H1 (cell line): Measurements from ENCODE around the gene TRABD2B. TPM values are rescaled to one million over a fixed set of nuclear protein-coding genes. Genes with fewer than 3 reads are reported as not detected.

Experiments
- CTCF ChIA-PET: fragments of 300-600 bp; sonication (Branson Sonifier 250); formaldehyde crosslinking; loops from one replicate; lab custom pipeline; 2021; ENCODE audit not compliant: partially characterized antibody; lab: Charles Lee
- POLR2A ChIA-PET: fragments of 300-600 bp; sonication (Branson Sonifier 250); formaldehyde crosslinking; loops from one replicate; lab custom pipeline; 2021; ENCODE audit warnings: inconsistent platforms; ENCODE audit not compliant: partially characterized antibody; lab: Charles Lee
- DNase-seq, 2 experiments: peaks; one replicate each; pipeline versions ENCODE4 v3.0.0 to v3.0.0-alpha.2; 2010 to 2022; ENCODE audit warnings: low spot score in 2 of 2, low read depth in 1 of 2, mixed read lengths in 1 of 2
- FAIRE-seq: peaks from 2 replicates; lab custom pipeline; 2011; peaks lifted over from hg19 to GRCh38; lab: Jason Lieb, UNC
- H2AFZ ChIP-seq: 2 replicates; pipeline ENCODE4 v1.8.1; 2012; ENCODE audit warnings: low read length, inconsistent platforms
- H2AK5ac ChIP-seq: 2 replicates; pipeline ENCODE4 v1.6.1; 2013; ENCODE audit warnings: low read depth, low read length
- H2BK120ac ChIP-seq: replicated peaks from 2 replicates; pipeline ENCODE3; 2013; ENCODE audit warnings: low read depth, low read length, inconsistent platforms
- H2BK12ac ChIP-seq: 2 replicates; pipeline ENCODE4 v1.6.1; 2013; ENCODE audit warnings: low read depth, low read length
- H2BK15ac ChIP-seq: 2 replicates; pipeline ENCODE4 v1.6.1; 2013; ENCODE audit warnings: low read length
- H2BK20ac ChIP-seq: 2 replicates; pipeline ENCODE4 v1.6.1; 2013; ENCODE audit warnings: low read length
- H2BK5ac ChIP-seq: 2 replicates; pipeline ENCODE4 v1.6.1; 2013; ENCODE audit warnings: low read depth, low read length
- H3K14ac ChIP-seq: 2 replicates; pipeline ENCODE4 v1.6.1; 2013; ENCODE audit warnings: inconsistent platforms; ENCODE audit not compliant: insufficient read length
- H3K18ac ChIP-seq: 2 replicates; pipeline ENCODE4 v1.6.1; 2013; ENCODE audit warnings: low read length; ENCODE audit errors: extremely low read depth
- H3K23ac ChIP-seq: 2 replicates; pipeline ENCODE4 v1.6.1; 2013; ENCODE audit warnings: inconsistent platforms; ENCODE audit not compliant: insufficient read length
- H3K23me2 ChIP-seq: 2 replicates; pipeline ENCODE4 v1.6.1; 2013; ENCODE audit warnings: low read depth, low read length
- H3K27ac ChIP-seq: 2 replicates; pipeline ENCODE4 v1.6.1; 2011; ENCODE audit warnings: low read depth, low read length, inconsistent platforms
- H3K27me3 ChIP-seq, 4 experiments: replicated peaks in 1 of 4; 1 replicate in 1 of 4; 2 replicates in 3 of 4; pipeline versions ENCODE4 v1.6.1 to v1.8.1; 2011 to 2013; ENCODE audit warnings: low read length in 3 of 4, mild to moderate bottlenecking in 3 of 4, inconsistent platforms in 2 of 4, mixed read lengths in 2 of 4, moderate library complexity in 1 of 4; ENCODE audit not compliant: control insufficient read depth in 3 of 4, insufficient read depth in 3 of 4; ENCODE audit errors: extremely low read depth in 1 of 4
- H3K36me3 ChIP-seq, 4 experiments: 2 replicates each; pipeline versions ENCODE4 v1.6.1 to v1.8.1; 2011 to 2013; ENCODE audit warnings: mild to moderate bottlenecking in 4 of 4, low read length in 3 of 4, moderate library complexity in 2 of 4, control low read depth in 1 of 4, inconsistent platforms in 1 of 4; ENCODE audit not compliant: insufficient read depth in 4 of 4, control insufficient read depth in 2 of 4
- H3K4ac ChIP-seq: replicated peaks from 2 replicates; pipeline ENCODE3; 2013; ENCODE audit warnings: low read length, low read depth, mixed read lengths, inconsistent platforms; ENCODE audit not compliant: insufficient read length
- H3K4me1 ChIP-seq, 4 experiments: replicated peaks in 1 of 4; 1 replicate in 1 of 4; 2 replicates in 3 of 4; pipeline versions ENCODE4 v1.6.1 to v1.8.1; 2011 to 2013; ENCODE audit warnings: low read length in 3 of 4, inconsistent platforms in 2 of 4, mixed read lengths in 1 of 4; ENCODE audit not compliant: insufficient read depth in 4 of 4, control insufficient read depth in 3 of 4
- H3K4me2 ChIP-seq, 2 experiments: 2 replicates each; pipeline versions ENCODE4 v1.6.1 to v1.8.1; 2011 to 2013; ENCODE audit warnings: low read depth in 2 of 2, low read length in 2 of 2, control low read depth in 1 of 2, inconsistent platforms in 1 of 2, mild to moderate bottlenecking in 1 of 2; ENCODE audit not compliant: insufficient read depth in 1 of 2
- H3K4me3 ChIP-seq, 4 experiments: fragments of 200-600, 300-600 bp in 1 of 4; sonication (generic), shearing (Covaris generic), sonication (Bioruptor Twin) in 1 of 4; 2 replicates each; pipeline versions ENCODE4 v1.5.1 to v1.8.1; 2011 to 2016; ENCODE audit warnings: low read length in 4 of 4, low read depth in 3 of 4, control low read depth in 2 of 4, inconsistent platforms in 2 of 4, mild to moderate bottlenecking in 2 of 4, mixed read lengths in 1 of 4, moderate library complexity in 1 of 4; ENCODE audit not compliant: insufficient read depth in 2 of 4; ENCODE audit errors: extremely low read depth in 1 of 4
- H3K56ac ChIP-seq: replicated peaks from 2 replicates; pipeline ENCODE3; 2013; ENCODE audit warnings: low read depth, mild to moderate bottlenecking, mixed read lengths, low read length, inconsistent platforms; ENCODE audit not compliant: insufficient read length
- H3K79me1 ChIP-seq: 2 replicates; pipeline ENCODE4 v1.6.1; 2013; ENCODE audit warnings: low read depth, low read length, control low read depth
- H3K79me2 ChIP-seq, 2 experiments: 2 replicates each; pipeline versions ENCODE4 v1.6.1 to v1.8.1; 2012 to 2013; ENCODE audit warnings: low read length in 2 of 2, mild to moderate bottlenecking in 2 of 2, inconsistent platforms in 1 of 2; ENCODE audit not compliant: insufficient read depth in 2 of 2, control insufficient read depth in 1 of 2
- H3K9ac ChIP-seq, 4 experiments: replicated peaks in 1 of 4; 1 replicate in 1 of 4; 2 replicates in 3 of 4; pipeline versions ENCODE4 v1.6.1 to v1.8.1; 2011 to 2013; ENCODE audit warnings: low read depth in 3 of 4, low read length in 3 of 4, control low read depth in 2 of 4, mild to moderate bottlenecking in 2 of 4, moderate library complexity in 2 of 4, inconsistent platforms in 1 of 4; ENCODE audit errors: extremely low read depth in 1 of 4
- H3K9me3 ChIP-seq, 2 experiments: 2 replicates each; pipeline versions ENCODE4 v1.6.1 to v1.8.1; 2012 to 2013; ENCODE audit warnings: mild to moderate bottlenecking in 2 of 2, moderate library complexity in 2 of 2, control low read depth in 1 of 2, inconsistent platforms in 1 of 2, low read depth in 1 of 2, low read length in 1 of 2, mixed read lengths in 1 of 2; ENCODE audit not compliant: insufficient read depth in 2 of 2
- H4K20me1 ChIP-seq, 2 experiments: replicated peaks in 1 of 2; 2 replicates each; pipeline versions ENCODE3 to v1.8.1; 2011 to 2013; ENCODE audit warnings: inconsistent platforms in 2 of 2, low read length in 2 of 2, mild to moderate bottlenecking in 1 of 2; ENCODE audit not compliant: insufficient read depth in 2 of 2, control insufficient read depth in 1 of 2
- H4K5ac ChIP-seq: 2 replicates; pipeline ENCODE4 v1.6.1; 2013; ENCODE audit warnings: low read length, low read depth, mixed read lengths, inconsistent platforms; ENCODE audit not compliant: insufficient read length
- H4K8ac ChIP-seq: 2 replicates; pipeline ENCODE4 v1.8.0; 2013; ENCODE audit warnings: mild to moderate bottlenecking, moderate library complexity, low read length, inconsistent platforms; ENCODE audit not compliant: insufficient read depth; ENCODE audit errors: extremely low read depth
- H4K91ac ChIP-seq: replicated peaks from 2 replicates; pipeline ENCODE3; 2013; ENCODE audit warnings: low read length, mixed read lengths, inconsistent platforms; ENCODE audit not compliant: insufficient read length
- FOSL1 ChIP-seq: IDR thresholded peaks from 2 replicates; pipeline ENCODE4 v1.6.1; 2011; ENCODE audit warnings: mild to moderate bottlenecking, low read depth, low read length, moderate library complexity; ENCODE audit not compliant: insufficient read depth
- HDAC2 ChIP-seq, 2 experiments: fragments of 300-600 bp in 1 of 2; sonication (generic) in 1 of 2; IDR thresholded peaks; 2 replicates each; pipeline ENCODE4 v1.6.1; 2011 to 2012; ENCODE audit warnings: low read depth in 2 of 2, low read length in 2 of 2, mild to moderate bottlenecking in 2 of 2, moderate library complexity in 2 of 2, borderline replicate concordance in 1 of 2, inconsistent platforms in 1 of 2
- JUN ChIP-seq: IDR thresholded peaks from 2 replicates; pipeline ENCODE4 v1.6.1; 2011; ENCODE audit warnings: low read depth, mild to moderate bottlenecking, improper control_type of control experiment, low read length
- PHF8 ChIP-seq: fragments of 200-600 bp; sonication (generic); conservative IDR thresholded peaks from 2 replicates; pipeline ENCODE4 v1.7.1; 2012; ENCODE audit warnings: low read depth, mild to moderate bottlenecking, inconsistent platforms, low read length, moderate library complexity
- RAD21 ChIP-seq, 2 experiments: IDR thresholded peaks in 1 of 2; conservative IDR thresholded peaks in 1 of 2; 2 replicates each; pipeline ENCODE4 v1.6.1; 2011; ENCODE audit warnings: low read depth in 2 of 2, low read length in 2 of 2, improper control_type of control experiment in 1 of 2, inconsistent platforms in 1 of 2, mild to moderate bottlenecking in 1 of 2, moderate library complexity in 1 of 2
- RFX5 ChIP-seq: IDR thresholded peaks from 2 replicates; pipeline ENCODE4 v1.6.1; 2011; ENCODE audit warnings: low read depth, low read length, improper control_type of control experiment, borderline replicate concordance
- SP1 ChIP-seq: IDR thresholded peaks from 2 replicates; pipeline ENCODE4 v1.6.1; 2011; ENCODE audit warnings: low read depth, low read length
- SP2 ChIP-seq: IDR thresholded peaks from 2 replicates; pipeline ENCODE4 v1.6.1; 2012; ENCODE audit warnings: mild to moderate bottlenecking, low read length, inconsistent platforms
- TAF7 ChIP-seq: optimal IDR thresholded peaks from 2 replicates; pipeline ENCODE3; 2011; ENCODE audit warnings: low read depth, mild to moderate bottlenecking, inconsistent platforms, low read length, moderate library complexity, borderline replicate concordance
- WGBS, 2 experiments: shearing (Covaris generic) in 1 of 2; methylation state at CpG; one replicate each; pipeline versions ENCODE4 v1.1.6 to v1.1.7; 2013 to 2015; ENCODE audit warnings: low lambda C conversion rate in 2 of 2, mixed read lengths in 2 of 2, inconsistent platforms in 1 of 2, low coverage in 1 of 2, missing lambda C conversion rate in 1 of 2; ENCODE audit not compliant: insufficient replicate concordance in 2 of 2, insufficient coverage in 1 of 2, insufficient read length in 1 of 2; ENCODE audit errors: extremely low coverage in 1 of 2, missing lambda C conversion rate in 1 of 2; 5-methylcytosine and 5-hydroxymethylcytosine counted together
- polyA plus RNA-seq, 7 experiments: library from polyadenylated mRNA; depleted of rRNA in 3 of 7; stranded (reverse) in 5 of 7; unstranded in 2 of 7; fragments of >200 nt in 5 of 7; fragments of 200-250 nt in 2 of 7; gene quantifications; 1 replicate in 5 of 7; 2 replicates in 1 of 7; 4 replicates in 1 of 7; pipeline versions ENCODE4 v1.2.1 to v1.2.3, GENCODE V29; 2011 to 2013; ENCODE audit warnings: missing spikeins in 2 of 7, mixed read lengths in 2 of 7
- total RNA-seq: library from RNA; stranded (reverse); fragmentation: NEBNext Ultra II Directional; extraction: Animal tissue kit (Norgen Biotek cat#: 25700); gene quantifications from 2 replicates; pipeline ENCODE4 v1.2.1, GENCODE V29; 2021

TRABD2B gene
- total and polyA plus RNA-seq, 2 of the 8 experiments (the other 6 are each of a cell fraction or from before 2014, with no cell fraction given): 0.95 to 3.4 TPM

DNA sequence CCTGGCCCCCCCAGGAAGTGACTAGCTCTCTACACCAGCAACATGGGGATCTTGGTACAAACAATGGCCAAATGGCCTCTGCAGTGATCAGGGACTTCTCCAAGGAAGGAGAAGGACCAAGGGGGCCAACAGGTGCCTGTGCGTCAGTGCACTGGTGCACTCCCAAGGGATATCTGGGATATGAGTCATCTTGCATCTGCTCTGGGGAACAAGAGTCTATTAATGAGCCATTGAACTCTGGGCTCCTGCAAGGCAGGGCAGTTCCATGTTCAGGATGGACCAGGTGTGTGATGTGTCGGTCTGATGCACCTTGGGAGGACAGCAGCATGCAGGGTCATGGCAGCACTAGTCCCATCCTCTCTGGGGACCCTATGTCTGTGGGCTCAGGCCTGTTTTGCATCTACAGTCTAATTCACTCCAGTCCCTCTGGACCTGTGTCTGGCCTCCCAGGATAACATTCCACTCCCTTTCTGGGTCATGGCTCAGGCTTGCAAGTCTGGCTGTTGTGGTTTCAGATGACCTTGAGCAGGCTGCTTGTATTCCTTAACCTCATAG lies 125.3 kb downstream of the TRABD2B start:
- H2AFZ ChIP-seq: no peak overlapping the region
- H4K8ac ChIP-seq: no peak overlapping the region
- no peak for TF ChIP-seq RAD21 (IDR thresholded peaks at IDR 0.05 in 1 of 2, conservative IDR thresholded peaks at IDR 0.05 in 1 of 2; ENCODE audit: low read depth in 2 of 2, low read length in 2 of 2)
- no peak for TF ChIP-seq SP2
- TF ChIP-seq JUN: no peak
- no peak for TF ChIP-seq HDAC2 (IDR thresholded peaks at IDR 0.05; ENCODE audit: borderline replicate concordance in 1 of 2, low read depth in 2 of 2, low read length in 2 of 2)
- no peak for TF ChIP-seq TAF7
- TF ChIP-seq RFX5: no peak
- no peak for TF ChIP-seq SP1
- no peak for TF ChIP-seq PHF8
- TF ChIP-seq FOSL1: no peak
- no peak overlapping the region for H3K14ac ChIP-seq
- H3K9me3 ChIP-seq: 0 out of 4 replicates have a peak, but pooled peaks cover 0 to 4% of the 10 kb centered on the region in 2 experiments
- H4K5ac ChIP-seq: no peak overlapping the region
- H2BK20ac ChIP-seq: no peak overlapping the region
- no peak overlapping the region for H3K9ac ChIP-seq
- no peaks in the 10 kb centered on the region for H3K23me2 ChIP-seq
- H3K18ac ChIP-seq: no peak overlapping the region
- no peak overlapping the region for H3K56ac ChIP-seq
- no peak overlapping the region for H2BK5ac ChIP-seq
- no peak overlapping the region for H3K4me3 ChIP-seq
- no peak overlapping the region for H2BK15ac ChIP-seq
- no peak overlapping the region for H3K4ac ChIP-seq
- H4K20me1 ChIP-seq: peaks cover 0 to 3% of the 10 kb centered on the region in 2 experiments
- H3K23ac ChIP-seq: no peak overlapping the region
- DNase-seq: no peak
- no peak overlapping the region for H2AK5ac ChIP-seq
- no peaks in the 10 kb centered on the region for H3K79me1 ChIP-seq
- no peaks in the 10 kb centered on the region for H3K79me2 ChIP-seq
- no peaks in the 10 kb centered on the region for H3K36me3 ChIP-seq
- no peaks in the 10 kb centered on the region; a peak in 1 of 7 replicates for H3K27me3 ChIP-seq
- H4K91ac ChIP-seq: no peak overlapping the region
- H3K4me1 ChIP-seq: no peaks in the 10 kb centered on the region; a peak in 1 of 7 replicates
- no peak overlapping the region for H3K27ac ChIP-seq
- POLR2A ChIA-PET: no interaction called here
- no peak for FAIRE-seq
- CTCF ChIA-PET: interaction anchor here (1.0 kb wide), 2 partner anchors 12 to 25 kb away, joined by 3 read pairs; no protein-coding TSS in a partner anchor
- no peak overlapping the region for H2BK120ac ChIP-seq
- no peak overlapping the region for H3K4me2 ChIP-seq
- 83% methylated on average over 2 of the region's 2 CpGs; no CpG with 5 or more reads in 1 of the 2 experiments for WGBS, 2 experiments
- no peak overlapping the region for H2BK12ac ChIP-seq
